HepG2 (cell line): ENCODE data around the gene ZNF331. TPM values are rescaled to one million over a fixed set of nuclear protein-coding genes. Genes with fewer than 3 reads are reported as not detected.

Experiments used
- ATAC-seq: fragments of 200-7000 bp; cut with Tn5 transposase; 3 replicates; pipeline ENCODE4 v1.9.1; 2020; ENCODE audit warnings: mild to moderate bottlenecking, moderate library complexity
- BruUV-seq: library from RNA; stranded (reverse); fragments of 400-500 nt; replicated peaks from 2 replicates; lab custom pipeline; 2021; lab: Mats Ljungman, UMichigan
- CTCF ChIA-PET: fragments of 300-600 bp; formaldehyde crosslinking; extraction: SDS; loops from one replicate; lab custom pipeline; 2021; ENCODE audit warnings: low total read pairs, inconsistent platforms, low intra/inter-chr PET ratio; lab: Yijun Ruan, JAX
- POLR2A ChIA-PET: fragments of 350-600 bp; sonication (Branson Sonifier 250); formaldehyde crosslinking; loops from one replicate; lab custom pipeline; 2020; ENCODE audit warnings: antibody characterized with exemption, inconsistent platforms; lab: Yijun Ruan, JAX
- DNase-seq: peaks from one replicate; pipeline ENCODE4 v3.0.0-alpha.2; 2015; ENCODE audit warnings: low spot score
- FAIRE-seq: peaks from 3 replicates; lab custom pipeline; 2011; peaks lifted over from hg19 to GRCh38; lab: Jason Lieb, UNC
- H2AFZ ChIP-seq: one replicate; pipeline ENCODE4 v1.6.1; 2011; ENCODE audit warnings: low read length, inconsistent platforms
- H3K27ac ChIP-seq: fragments of 300-600 bp; 3 replicates; pipeline ENCODE4 v1.8.0; 2011; ENCODE audit warnings: mixed run types, mild to moderate bottlenecking, mixed read lengths, low read length, inconsistent platforms; ENCODE audit not compliant: insufficient read depth; ENCODE audit errors: extremely low read length
- H3K27me3 ChIP-seq, 2 experiments: fragments of 200-600 bp in 1 of 2; 2 replicates in 1 of 2; 3 replicates in 1 of 2; pipeline versions ENCODE4 v1.6.0 to v1.8.0; 2011; ENCODE audit warnings: low read length in 2 of 2, mild to moderate bottlenecking in 2 of 2, moderate library complexity in 2 of 2, inconsistent platforms in 1 of 2; ENCODE audit not compliant: insufficient read depth in 2 of 2, control insufficient read depth in 1 of 2
- H3K36me3 ChIP-seq, 2 experiments: fragments of 200-600 bp in 1 of 2; replicated peaks in 1 of 2; 2 replicates in 1 of 2; 3 replicates in 1 of 2; pipeline versions ENCODE4 v1.5.1 to v1.8.0; 2011; ENCODE audit warnings: low read length in 2 of 2, inconsistent platforms in 1 of 2; ENCODE audit not compliant: insufficient read depth in 2 of 2, control insufficient read depth in 1 of 2
- H3K4me1 ChIP-seq: 2 replicates; pipeline ENCODE4 v1.5.1; 2012; ENCODE audit warnings: low read length, inconsistent platforms; ENCODE audit not compliant: insufficient read depth
- H3K4me2 ChIP-seq: 2 replicates; pipeline ENCODE4 v1.6.0; 2011; ENCODE audit warnings: low read depth, low read length, inconsistent platforms
- H3K4me3 ChIP-seq, 3 experiments: fragments of 200-600 bp in 1 of 3; sonication (generic), shearing (Covaris generic) in 1 of 3; replicated peaks in 1 of 3; 2 replicates each; pipeline ENCODE4 v1.5.1; 2011 to 2016; ENCODE audit warnings: low read length in 3 of 3, inconsistent platforms in 2 of 3, low read depth in 2 of 3, mild to moderate bottlenecking in 2 of 3, control low read depth in 1 of 3, mixed read lengths in 1 of 3; ENCODE audit not compliant: insufficient read depth in 1 of 3
- H3K79me2 ChIP-seq: one replicate; pipeline ENCODE4 v1.6.1; 2011; ENCODE audit warnings: low read length, inconsistent platforms; ENCODE audit not compliant: insufficient read depth
- H3K9ac ChIP-seq: 2 replicates; pipeline ENCODE4 v1.6.0; 2011; ENCODE audit warnings: mild to moderate bottlenecking, low read depth, low read length, inconsistent platforms; ENCODE audit not compliant: insufficient read depth
- H3K9me3 ChIP-seq: 2 replicates; pipeline ENCODE4 v1.5.1; 2012; ENCODE audit warnings: mild to moderate bottlenecking, low read length
- H4K20me1 ChIP-seq: 2 replicates; pipeline ENCODE4 v1.6.0; 2011; ENCODE audit warnings: inconsistent platforms, mild to moderate bottlenecking, low read length, moderate library complexity; ENCODE audit not compliant: insufficient read depth
- NFATC3 ChIP-seq: sonication (generic); formaldehyde crosslinking; IDR thresholded peaks from 2 replicates; pipeline ENCODE4 v1.5.1; 2020; ENCODE audit warnings: mild to moderate bottlenecking, missing genetic modification reagents
- NFE2L2 ChIP-seq: fragments of 150-350 bp; IDR thresholded peaks from 2 replicates; pipeline ENCODE4 v1.6.1; 2014; ENCODE audit warnings: low read length
- SAFB2 ChIP-seq: sonication (generic); formaldehyde crosslinking; IDR thresholded peaks from 2 replicates; pipeline ENCODE4 v1.5.1; 2020; ENCODE audit warnings: missing genetic modification reagents, low read depth, mild to moderate bottlenecking, borderline replicate concordance
- ZNF33B ChIP-seq: sonication (generic); formaldehyde crosslinking; IDR thresholded peaks from 2 replicates; pipeline ENCODE4 v1.5.1; 2020; ENCODE audit warnings: mild to moderate bottlenecking, missing genetic modification reagents
- ZNF484 ChIP-seq: sonication (generic); formaldehyde crosslinking; IDR thresholded peaks from 2 replicates; pipeline ENCODE4 v1.5.1; 2020; ENCODE audit warnings: mild to moderate bottlenecking, low read depth, missing genetic modification reagents, borderline replicate concordance
- ZNF614 ChIP-seq: IDR thresholded peaks from 2 replicates; pipeline ENCODE4 v1.6.1; 2018; ENCODE audit warnings: missing biosample characterization, missing genetic modification reagents, inconsistent platforms, borderline replicate concordance
- ZNF792 ChIP-seq: IDR thresholded peaks from 2 replicates; pipeline ENCODE4 v1.6.1; 2016
- WGBS: methylation state at CpG from one replicate; pipeline ENCODE4 v1.1.6; 2017; ENCODE audit warnings: low lambda C conversion rate; 5-methylcytosine and 5-hydroxymethylcytosine counted together
- in situ Hi-C: cut with HindIII; loops from 2 replicates; pipeline ENCODE4 v1.10.0; 2017; ENCODE audit warnings: low pct_unique_long_range_greater_than_20kb; ENCODE audit not compliant: extremely low pct_ligation_motif_present
- intact Hi-C: fragments of 100-400 bp; cut with micrococcal nuclease; formaldehyde crosslinking; loops from one replicate; pipeline ENCODE4 v1.10.0; 2022; ENCODE audit not compliant: unreplicated experiment
- polyA plus RNA-seq, 8 experiments: library from polyadenylated mRNA; depleted of rRNA in 3 of 8; stranded (reverse) in 7 of 8; unstranded in 1 of 8; fragments of >200 nt; fragmentation: Illumina TruSeq in 4 of 8; extraction: Trizol in 4 of 8; gene quantifications; 2 replicates each; pipeline versions ENCODE4 v1.2.1 to v1.2.3, GENCODE V29; 2011 to 2016; ENCODE audit warnings: low read depth in 4 of 8, missing spikeins in 1 of 8, mixed read lengths in 1 of 8; ENCODE audit not compliant: insufficient read depth in 1 of 8
- total RNA-seq, 5 experiments: library from RNA; depleted of rRNA; stranded (reverse); fragments of >200 nt; fragmentation: Illumina TruSeq; extraction: Trizol; gene quantifications; 2 replicates each; pipeline ENCODE4 v1.2.3, GENCODE V29; 2016; ENCODE audit warnings: low read depth in 1 of 5
- TF ChIP-seq, protein P1 (sequence below): sonication (generic); formaldehyde crosslinking; conservative IDR thresholded peaks from 2 replicates; pipeline ENCODE4 v1.8.0; 2022; ENCODE audit warnings: mild to moderate bottlenecking, moderate library complexity, missing genetic modification reagents
- TF ChIP-seq, protein P2 (sequence below): sonication (generic); formaldehyde crosslinking; IDR thresholded peaks from 2 replicates; pipeline ENCODE4 v1.4.0; 2020; ENCODE audit warnings: missing genetic modification reagents, borderline replicate concordance
- TF ChIP-seq, protein P3 (sequence below): sonication (generic); formaldehyde crosslinking; IDR thresholded peaks from 2 replicates; pipeline ENCODE4 v1.9.0; 2021; ENCODE audit warnings: missing genetic modification reagents, mild to moderate bottlenecking, borderline replicate concordance
- TF ChIP-seq, protein P4 (sequence below): sonication (generic); formaldehyde crosslinking; IDR thresholded peaks from 2 replicates; pipeline ENCODE4 v1.5.0; 2020; ENCODE audit warnings: mild to moderate bottlenecking, missing genetic modification reagents, moderate library complexity

The ZNF331 gene
- total and polyA plus RNA-seq, 2 of the 13 experiments (the other 11 are each of a cell fraction or from before 2014, with no cell fraction given), result 8.2 to 13.3 TPM

DNA sequence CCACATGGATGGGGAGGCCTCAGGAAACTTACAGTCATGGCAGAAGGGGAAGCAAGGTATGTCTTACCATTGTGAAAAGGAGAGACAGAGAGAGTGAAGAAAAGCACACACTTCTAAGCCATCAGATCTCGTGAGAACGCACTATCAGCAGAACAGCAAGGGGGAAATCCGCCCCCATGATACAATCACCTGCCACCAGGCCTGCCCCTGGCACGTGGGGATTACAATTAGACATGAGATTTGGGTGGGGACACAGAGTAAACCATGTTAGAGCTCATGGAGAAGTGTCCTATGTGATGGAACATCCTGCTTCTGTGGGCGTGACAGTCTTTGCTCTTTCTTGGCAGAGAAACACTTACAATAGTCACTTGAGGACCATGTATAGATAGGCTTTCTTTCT lies 28.1 kb upstream of the ZNF331 start:
- no peak overlapping the region for H3K4me2 ChIP-seq
- peaks cover 64% of the 10 kb centered on the region for H3K4me1 ChIP-seq
- no peaks in the 10 kb centered on the region for H3K36me3 ChIP-seq
- peaks cover 2% of the 10 kb centered on the region for H3K79me2 ChIP-seq
- WGBS, result 92% methylated on average over 5 of the region's 5 CpGs
- H3K27me3 ChIP-seq, result no peaks in the 10 kb centered on the region
- FAIRE-seq (no peak), ATAC-seq (no peak), DNase-seq (no peak)
- BruUV-seq, result no TSS peak
- H3K9me3 ChIP-seq, result no peaks in the 10 kb centered on the region
- POLR2A ChIA-PET, result interaction anchor here (1.5 kb wide), 1 partner anchor 11 kb away, joined by 5 read pairs; no protein-coding TSS in a partner anchor
- no peak overlapping the region for H2AFZ ChIP-seq
- in situ Hi-C loops (loop anchor here (5.0 kb wide), 1 partner anchor 83 kb away; no protein-coding TSS in a partner anchor), intact Hi-C loops (loop anchor here (2.0 kb wide), 1 partner anchor 79 kb away; the partner anchor contains the start of gene ZNF761)
- H3K4me3 ChIP-seq, result no peak overlapping the region
- H4K20me1 ChIP-seq, result no peaks in the 10 kb centered on the region
- CTCF ChIA-PET, result no interaction called here
- H3K9ac ChIP-seq, result no peak overlapping the region
- TF ChIP-seq ZNF614 (CRISPR knock-in tag) (no peak), ZNF792 (CRISPR knock-in tag) (no peak), NFE2L2 (no peak), NFATC3 (CRISPR knock-in tag) (no peak), ZNF33B (CRISPR knock-in tag) (no peak), SAFB2 (CRISPR knock-in tag) (no peak), ZNF484 (CRISPR knock-in tag) (no peak)
- TF ChIP-seq, protein P1, sequence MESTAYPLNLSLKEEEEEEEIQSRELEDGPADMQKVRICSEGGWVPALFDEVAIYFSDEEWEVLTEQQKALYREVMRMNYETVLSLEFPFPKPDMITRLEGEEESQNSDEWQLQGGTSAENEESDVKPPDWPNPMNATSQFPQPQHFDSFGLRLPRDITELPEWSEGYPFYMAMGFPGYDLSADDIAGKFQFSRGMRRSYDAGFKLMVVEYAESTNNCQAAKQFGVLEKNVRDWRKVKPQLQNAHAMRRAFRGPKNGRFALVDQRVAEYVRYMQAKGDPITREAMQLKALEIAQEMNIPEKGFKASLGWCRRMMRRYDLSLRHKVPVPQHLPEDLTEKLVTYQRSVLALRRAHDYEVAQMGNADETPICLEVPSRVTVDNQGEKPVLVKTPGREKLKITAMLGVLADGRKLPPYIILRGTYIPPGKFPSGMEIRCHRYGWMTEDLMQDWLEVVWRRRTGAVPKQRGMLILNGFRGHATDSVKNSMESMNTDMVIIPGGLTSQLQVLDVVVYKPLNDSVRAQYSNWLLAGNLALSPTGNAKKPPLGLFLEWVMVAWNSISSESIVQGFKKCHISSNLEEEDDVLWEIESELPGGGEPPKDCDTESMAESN, result no peak
- TF ChIP-seq, protein P2, sequence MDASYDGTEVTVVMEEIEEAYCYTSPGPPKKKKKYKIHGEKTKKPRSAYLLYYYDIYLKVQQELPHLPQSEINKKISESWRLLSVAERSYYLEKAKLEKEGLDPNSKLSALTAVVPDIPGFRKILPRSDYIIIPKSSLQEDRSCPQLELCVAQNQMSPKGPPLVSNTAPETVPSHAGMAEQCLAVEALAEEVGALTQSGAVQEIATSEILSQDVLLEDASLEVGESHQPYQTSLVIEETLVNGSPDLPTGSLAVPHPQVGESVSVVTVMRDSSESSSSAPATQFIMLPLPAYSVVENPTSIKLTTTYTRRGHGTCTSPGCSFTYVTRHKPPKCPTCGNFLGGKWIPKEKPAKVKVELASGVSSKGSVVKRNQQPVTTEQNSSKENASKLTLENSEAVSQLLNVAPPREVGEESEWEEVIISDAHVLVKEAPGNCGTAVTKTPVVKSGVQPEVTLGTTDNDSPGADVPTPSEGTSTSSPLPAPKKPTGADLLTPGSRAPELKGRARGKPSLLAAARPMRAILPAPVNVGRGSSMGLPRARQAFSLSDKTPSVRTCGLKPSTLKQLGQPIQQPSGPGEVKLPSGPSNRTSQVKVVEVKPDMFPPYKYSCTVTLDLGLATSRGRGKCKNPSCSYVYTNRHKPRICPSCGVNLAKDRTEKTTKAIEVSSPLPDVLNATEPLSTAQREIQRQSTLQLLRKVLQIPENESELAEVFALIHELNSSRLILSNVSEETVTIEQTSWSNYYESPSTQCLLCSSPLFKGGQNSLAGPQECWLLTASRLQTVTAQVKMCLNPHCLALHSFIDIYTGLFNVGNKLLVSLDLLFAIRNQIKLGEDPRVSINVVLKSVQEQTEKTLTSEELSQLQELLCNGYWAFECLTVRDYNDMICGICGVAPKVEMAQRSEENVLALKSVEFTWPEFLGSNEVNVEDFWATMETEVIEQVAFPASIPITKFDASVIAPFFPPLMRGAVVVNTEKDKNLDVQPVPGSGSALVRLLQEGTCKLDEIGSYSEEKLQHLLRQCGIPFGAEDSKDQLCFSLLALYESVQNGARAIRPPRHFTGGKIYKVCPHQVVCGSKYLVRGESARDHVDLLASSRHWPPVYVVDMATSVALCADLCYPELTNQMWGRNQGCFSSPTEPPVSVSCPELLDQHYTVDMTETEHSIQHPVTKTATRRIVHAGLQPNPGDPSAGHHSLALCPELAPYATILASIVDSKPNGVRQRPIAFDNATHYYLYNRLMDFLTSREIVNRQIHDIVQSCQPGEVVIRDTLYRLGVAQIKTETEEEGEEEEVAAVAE (CRISPR knock-in tag), result no peak
- TF ChIP-seq, protein P3, sequence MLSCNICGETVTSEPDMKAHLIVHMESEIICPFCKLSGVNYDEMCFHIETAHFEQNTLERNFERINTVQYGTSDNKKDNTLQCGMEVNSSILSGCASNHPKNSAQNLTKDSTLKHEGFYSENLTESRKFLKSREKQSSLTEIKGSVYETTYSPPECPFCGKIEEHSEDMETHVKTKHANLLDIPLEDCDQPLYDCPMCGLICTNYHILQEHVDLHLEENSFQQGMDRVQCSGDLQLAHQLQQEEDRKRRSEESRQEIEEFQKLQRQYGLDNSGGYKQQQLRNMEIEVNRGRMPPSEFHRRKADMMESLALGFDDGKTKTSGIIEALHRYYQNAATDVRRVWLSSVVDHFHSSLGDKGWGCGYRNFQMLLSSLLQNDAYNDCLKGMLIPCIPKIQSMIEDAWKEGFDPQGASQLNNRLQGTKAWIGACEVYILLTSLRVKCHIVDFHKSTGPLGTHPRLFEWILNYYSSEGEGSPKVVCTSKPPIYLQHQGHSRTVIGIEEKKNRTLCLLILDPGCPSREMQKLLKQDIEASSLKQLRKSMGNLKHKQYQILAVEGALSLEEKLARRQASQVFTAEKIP, result no peak
- TF ChIP-seq, protein P4, sequence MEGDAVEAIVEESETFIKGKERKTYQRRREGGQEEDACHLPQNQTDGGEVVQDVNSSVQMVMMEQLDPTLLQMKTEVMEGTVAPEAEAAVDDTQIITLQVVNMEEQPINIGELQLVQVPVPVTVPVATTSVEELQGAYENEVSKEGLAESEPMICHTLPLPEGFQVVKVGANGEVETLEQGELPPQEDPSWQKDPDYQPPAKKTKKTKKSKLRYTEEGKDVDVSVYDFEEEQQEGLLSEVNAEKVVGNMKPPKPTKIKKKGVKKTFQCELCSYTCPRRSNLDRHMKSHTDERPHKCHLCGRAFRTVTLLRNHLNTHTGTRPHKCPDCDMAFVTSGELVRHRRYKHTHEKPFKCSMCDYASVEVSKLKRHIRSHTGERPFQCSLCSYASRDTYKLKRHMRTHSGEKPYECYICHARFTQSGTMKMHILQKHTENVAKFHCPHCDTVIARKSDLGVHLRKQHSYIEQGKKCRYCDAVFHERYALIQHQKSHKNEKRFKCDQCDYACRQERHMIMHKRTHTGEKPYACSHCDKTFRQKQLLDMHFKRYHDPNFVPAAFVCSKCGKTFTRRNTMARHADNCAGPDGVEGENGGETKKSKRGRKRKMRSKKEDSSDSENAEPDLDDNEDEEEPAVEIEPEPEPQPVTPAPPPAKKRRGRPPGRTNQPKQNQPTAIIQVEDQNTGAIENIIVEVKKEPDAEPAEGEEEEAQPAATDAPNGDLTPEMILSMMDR (CRISPR knock-in tag), result no peak
- H3K27ac ChIP-seq, result peak overlapping the region; percentile 96
